ENCODE data around the gene GAPVD1.

The GAPVD1 gene

GRCh38 chr9:125241000-125241862 is 20.4 kb upstream of the GAPVD1 start, which contains the start of gene HSPA5:
HSPA5 (minus strand) TSS chr9:125241343; CDS start chr9:125241126, 217 bp downstream.
- TF ChIP-seq CTCF (IDR thresholded peaks at IDR 0.05; ENCODE audit: low read depth, low read length, missing control alignments) = no peak
- peak within 1 kb of the TSS; percentile 97 for H3K4me3 ChIP-seq (replicated peaks; ENCODE audit: low read depth, low read length)
- peak; percentile 99 for DNase-seq (ENCODE audit: extremely low read depth, low read depth)

- DNase-seq (ENCODE audit: extremely low read depth, low read depth) = no peak
- TF ChIP-seq CTCF (IDR thresholded peaks at IDR 0.05; ENCODE audit: low read depth, low read length, missing control alignments) = no peak
- peak overlapping the region; percentile 97 for H3K4me3 ChIP-seq (replicated peaks; ENCODE audit: low read depth, low read length)
These were observed 19.5 kb upstream of the GAPVD1 start for GRCh38 chr9:125241863-125242739.

GRCh38 chr9:125243792-125244260 is 17.8 kb upstream of the GAPVD1 start:
- no peak overlapping the region for H3K4me3 ChIP-seq (replicated peaks; ENCODE audit: low read depth, low read length)
- no peak for TF ChIP-seq CTCF (IDR thresholded peaks at IDR 0.05; ENCODE audit: low read depth, low read length, missing control alignments)
- no peak for DNase-seq (ENCODE audit: extremely low read depth, low read depth)

- TF ChIP-seq CTCF (IDR thresholded peaks at IDR 0.05; ENCODE audit: low read depth, low read length, missing control alignments) = no peak
- no peak for DNase-seq (ENCODE audit: extremely low read depth, low read depth)
These were observed 15.4 kb upstream of the GAPVD1 start for GRCh38 chr9:125246261-125246667.

DNA sequence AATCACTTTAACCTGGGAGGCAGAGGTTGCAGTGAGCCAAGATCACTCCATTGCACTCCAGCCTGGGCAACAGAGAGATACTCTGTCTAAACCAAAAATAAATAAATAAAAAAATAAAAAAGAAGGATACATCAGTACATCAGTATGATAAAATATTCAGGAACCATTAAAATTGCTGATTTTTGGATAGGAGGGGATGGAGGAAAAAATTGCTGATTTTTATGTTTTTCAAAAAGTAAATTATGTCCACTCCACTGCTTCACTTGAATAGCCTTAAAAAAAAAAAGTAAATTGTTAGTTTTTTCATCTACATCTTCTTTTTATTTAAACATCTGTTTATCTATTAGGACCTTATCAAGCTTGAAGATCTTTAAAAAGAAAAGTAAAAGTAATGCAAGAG is 7.4 kb upstream of the GAPVD1 start:
- no peak for DNase-seq (ENCODE audit: extremely low read depth, low read depth)
- no peak for TF ChIP-seq CTCF (IDR thresholded peaks at IDR 0.05; ENCODE audit: low read depth, low read length, missing control alignments)
- H3K4me3 ChIP-seq (replicated peaks; ENCODE audit: low read depth, low read length) = no peak overlapping the region

More at GRCh38 chr9:125246261-125246667, 15.4 kb upstream of the GAPVD1 start:
- no peak overlapping the region for H3K4me3 ChIP-seq (replicated peaks; ENCODE audit: low read depth, low read length)

DNA sequence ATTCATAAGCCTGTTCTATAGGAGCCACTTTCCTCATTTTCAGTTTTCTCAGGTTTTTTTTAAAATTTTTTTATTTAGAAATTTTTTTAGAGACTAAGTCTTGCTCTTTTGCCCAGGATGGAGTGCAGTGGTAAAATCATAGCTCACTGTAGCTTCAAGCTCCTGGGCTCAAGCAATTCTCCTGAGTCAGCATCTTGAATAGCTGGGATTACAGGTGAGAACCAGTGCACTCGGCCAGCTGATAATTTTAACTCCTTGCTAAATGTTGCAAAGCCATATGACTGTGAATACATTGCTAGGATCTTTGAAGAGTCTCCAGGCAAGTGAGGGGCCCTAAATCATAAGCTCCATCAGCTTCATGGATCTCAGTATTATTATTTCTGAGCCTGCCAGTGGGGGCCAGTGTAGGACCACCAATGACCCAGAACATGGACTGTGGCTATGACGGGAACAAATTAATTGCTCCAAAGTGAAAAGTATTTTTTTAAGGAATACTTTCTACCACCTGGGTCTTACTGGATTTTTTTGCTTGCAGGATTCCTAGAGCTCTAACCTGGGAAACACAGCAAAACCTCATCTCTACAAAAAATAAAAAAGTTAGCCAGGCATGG is 5.7 kb upstream of the GAPVD1 start:
- peak; percentile 45 for TF ChIP-seq CTCF (IDR thresholded peaks at IDR 0.05; ENCODE audit: low read depth, low read length, missing control alignments)
- no peak overlapping the region for H3K4me3 ChIP-seq (replicated peaks; ENCODE audit: low read depth, low read length)
- no peak for DNase-seq (ENCODE audit: extremely low read depth, low read depth)
